Right forelimb (tissue), 1 donor: ENCODE measurements around the gene PGBD5.

ENCODE experiments used
- DNase-seq: peaks from one replicate; pipeline ENCODE4 v3.0.0-alpha.2; 2018

PGBD5 gene

GRCh38 chr1:230394134-230394533 lies 32.0 kb downstream of the PGBD5 start:
- no peak for DNase-seq

- DNase-seq = no peak
These were observed 32.4 kb downstream of the PGBD5 start for GRCh38 chr1:230393722-230394121.

GRCh38 chr1:230392920-230393521 lies 33.1 kb downstream of the PGBD5 start:
- DNase-seq = no peak

GRCh38 chr1:230392536-230392909 lies 33.6 kb downstream of the PGBD5 start:
- DNase-seq = no peak

- no peak for DNase-seq
These were observed 34.2 kb downstream of the PGBD5 start for GRCh38 chr1:230391776-230392535.

GRCh38 chr1:230390371-230390770 lies 35.8 kb downstream of the PGBD5 start:
- no peak for DNase-seq

GRCh38 chr1:230387876-230388275 lies 38.3 kb downstream of the PGBD5 start:
- DNase-seq = no peak

- DNase-seq = no peak
These were observed 38.8 kb downstream of the PGBD5 start for GRCh38 chr1:230387296-230387695.

- no peak for DNase-seq
These were observed 39.4 kb downstream of the PGBD5 start for GRCh38 chr1:230386637-230387262.

GRCh38 chr1:230385930-230386329 lies 40.2 kb downstream of the PGBD5 start:
- DNase-seq = peak; percentile 15

GRCh38 chr1:230385158-230385450 lies 41.0 kb downstream of the PGBD5 start:
- DNase-seq = peak; percentile 29

GRCh38 chr1:230384380-230385157 lies 41.6 kb downstream of the PGBD5 start:
- no peak for DNase-seq

GRCh38 chr1:230383425-230383824 lies 42.7 kb downstream of the PGBD5 start:
- no peak for DNase-seq

- no peak for DNase-seq
These were observed 44.1 kb downstream of the PGBD5 start for GRCh38 chr1:230382001-230382491.

- DNase-seq = no peak
These were observed 44.5 kb downstream of the PGBD5 start for GRCh38 chr1:230381585-230381984.

GRCh38 chr1:230381049-230381467 lies 45.1 kb downstream of the PGBD5 start:
- no peak for DNase-seq

GRCh38 chr1:230379928-230380327 lies 46.2 kb downstream of the PGBD5 start:
- no peak for DNase-seq

- DNase-seq = no peak
These were observed 46.7 kb downstream of the PGBD5 start for GRCh38 chr1:230379462-230379861.

GRCh38 chr1:230377851-230378250 lies 48.3 kb downstream of the PGBD5 start:
- no peak for DNase-seq

- no peak for DNase-seq
These were observed 48.8 kb downstream of the PGBD5 start for GRCh38 chr1:230377324-230377723.

- no peak for DNase-seq
These were observed 49.8 kb downstream of the PGBD5 start for GRCh38 chr1:230376296-230376695.

GRCh38 chr1:230375780-230376179 lies 50.4 kb downstream of the PGBD5 start:
- DNase-seq = no peak

- DNase-seq = no peak
These were observed 51.0 kb downstream of the PGBD5 start for GRCh38 chr1:230375147-230375546.
